Measurements from ENCODE around the gene WDR53. TPM values are rescaled to one million over a fixed set of nuclear protein-coding genes. Genes with fewer than 3 reads are reported as not detected.
"Not testable (repeated sequence)": the region's sequence is repeated elsewhere in the genome, so short reads cannot be mapped to it uniquely, and the experiment has no call there.

WDR53 gene
- total RNA-seq, 1 experiment from 2014 or later = 17.8 TPM

DNA sequence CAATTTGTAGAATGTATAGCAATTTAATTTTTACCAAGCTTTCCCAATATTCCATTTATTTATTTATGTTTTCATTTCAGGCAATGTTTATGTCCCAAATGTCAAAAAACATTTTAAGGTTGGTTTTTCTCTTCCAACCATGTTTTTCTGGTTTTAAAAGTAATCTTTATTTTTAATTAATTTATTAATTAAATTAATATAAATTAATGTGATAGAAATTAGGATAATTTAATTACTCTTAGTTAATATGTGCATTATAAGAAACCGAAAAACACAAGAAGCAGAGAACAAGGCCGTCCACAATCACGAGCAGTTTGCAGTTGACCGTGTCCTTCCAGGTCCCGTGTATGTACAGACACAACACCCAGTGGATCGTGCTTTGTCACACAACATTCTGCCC, 34.3 kb upstream of the WDR53 start:
- H3K4me3 ChIP-seq (ENCODE audit: low read depth, low read length) = no peak overlapping the region
- no peaks in the 10 kb centered on the region for H3K36me3 Mint-ChIP-seq (ENCODE audit: insufficient read depth, unreplicated experiment)
- H3K4me1 ChIP-seq = no peaks in the 10 kb centered on the region
- CTCF ChIA-PET = no interaction called here
- no peak overlapping the region for H3K27ac Mint-ChIP-seq (ENCODE audit: unreplicated experiment)
- no TSS peak for BruUV-seq (replicated peaks)
- TF ChIP-seq, protein P1, sequence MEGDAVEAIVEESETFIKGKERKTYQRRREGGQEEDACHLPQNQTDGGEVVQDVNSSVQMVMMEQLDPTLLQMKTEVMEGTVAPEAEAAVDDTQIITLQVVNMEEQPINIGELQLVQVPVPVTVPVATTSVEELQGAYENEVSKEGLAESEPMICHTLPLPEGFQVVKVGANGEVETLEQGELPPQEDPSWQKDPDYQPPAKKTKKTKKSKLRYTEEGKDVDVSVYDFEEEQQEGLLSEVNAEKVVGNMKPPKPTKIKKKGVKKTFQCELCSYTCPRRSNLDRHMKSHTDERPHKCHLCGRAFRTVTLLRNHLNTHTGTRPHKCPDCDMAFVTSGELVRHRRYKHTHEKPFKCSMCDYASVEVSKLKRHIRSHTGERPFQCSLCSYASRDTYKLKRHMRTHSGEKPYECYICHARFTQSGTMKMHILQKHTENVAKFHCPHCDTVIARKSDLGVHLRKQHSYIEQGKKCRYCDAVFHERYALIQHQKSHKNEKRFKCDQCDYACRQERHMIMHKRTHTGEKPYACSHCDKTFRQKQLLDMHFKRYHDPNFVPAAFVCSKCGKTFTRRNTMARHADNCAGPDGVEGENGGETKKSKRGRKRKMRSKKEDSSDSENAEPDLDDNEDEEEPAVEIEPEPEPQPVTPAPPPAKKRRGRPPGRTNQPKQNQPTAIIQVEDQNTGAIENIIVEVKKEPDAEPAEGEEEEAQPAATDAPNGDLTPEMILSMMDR (IDR thresholded peaks at IDR 0.05; ENCODE audit: insufficient read depth in 1 of 2, low read depth in 1 of 2, low read length in 1 of 2, severe bottlenecking in 1 of 2, unreplicated experiment in 1 of 2) = no peak
- intact Hi-C loops (cut with micrococcal nuclease; ENCODE audit: unreplicated experiment) = no loop called here
- H3K27me3 ChIP-seq (replicated peaks; ENCODE audit: control insufficient read depth, insufficient read depth, low read length) = no peaks in the 10 kb centered on the region
- no peak overlapping the region for H3K4me3 Mint-ChIP-seq (ENCODE audit: unreplicated experiment)
- no peaks in the 10 kb centered on the region for H3K9me3 ChIP-seq
- H3K27me3 Mint-ChIP-seq (ENCODE audit: insufficient read depth, unreplicated experiment) = no peaks in the 10 kb centered on the region
- H3K4me1 Mint-ChIP-seq (ENCODE audit: low read depth, unreplicated experiment) = no peaks in the 10 kb centered on the region
- DNase-seq = no peak
- no peaks in the 10 kb centered on the region for H3K9me3 Mint-ChIP-seq (ENCODE audit: unreplicated experiment)
- POLR2A ChIA-PET = no interaction called here
- H3K36me3 ChIP-seq (ENCODE audit: control insufficient read depth, insufficient read depth, low read length) = no peaks in the 10 kb centered on the region

DNA sequence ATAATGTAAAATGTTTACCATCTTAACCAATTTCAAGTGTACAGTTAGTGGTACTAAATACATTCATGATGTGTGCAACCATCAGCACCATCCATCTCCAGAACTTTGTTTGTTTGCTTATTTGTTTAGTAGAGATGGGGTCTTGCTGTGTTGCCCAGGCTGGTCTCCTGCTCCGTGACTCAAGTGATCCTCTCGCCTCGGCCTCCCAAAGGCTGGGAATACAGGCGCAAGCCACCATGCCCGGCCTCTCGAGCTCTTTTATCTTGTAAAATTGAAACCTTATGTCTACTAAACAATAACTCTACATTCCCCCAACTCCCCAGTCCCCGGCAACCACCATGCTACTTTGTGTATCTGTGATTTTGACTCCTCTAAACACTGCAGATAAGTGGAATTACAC, 32.0 kb upstream of the WDR53 start:
- no peak overlapping the region for H3K4me3 Mint-ChIP-seq (ENCODE audit: unreplicated experiment)
- Histone ChIP-seq H3K9me3 (no peaks in the 10 kb centered on the region), H3K27me3 (replicated peaks; ENCODE audit: control insufficient read depth, insufficient read depth, low read length) (no peaks in the 10 kb centered on the region), H3K4me1 (no peaks in the 10 kb centered on the region), H3K4me3 (ENCODE audit: low read depth, low read length) (no peak overlapping the region), H3K36me3 (ENCODE audit: control insufficient read depth, insufficient read depth, low read length) (no peaks in the 10 kb centered on the region)
- POLR2A ChIA-PET = no interaction called here
- H3K9me3 Mint-ChIP-seq (ENCODE audit: unreplicated experiment) = no peaks in the 10 kb centered on the region
- no TSS peak for BruUV-seq (replicated peaks)
- no peak for DNase-seq
- intact Hi-C loops (cut with micrococcal nuclease; ENCODE audit: unreplicated experiment) = no loop called here
- TF ChIP-seq, protein P1 (IDR thresholded peaks at IDR 0.05; ENCODE audit: insufficient read depth in 1 of 2, low read depth in 1 of 2, low read length in 1 of 2, severe bottlenecking in 1 of 2, unreplicated experiment in 1 of 2) = no peak
- H3K27ac Mint-ChIP-seq (ENCODE audit: unreplicated experiment) = no peak overlapping the region
- H3K4me1 Mint-ChIP-seq (ENCODE audit: low read depth, unreplicated experiment) = no peaks in the 10 kb centered on the region
- no peaks in the 10 kb centered on the region for H3K36me3 Mint-ChIP-seq (ENCODE audit: insufficient read depth, unreplicated experiment)
- CTCF ChIA-PET = no interaction called here
- no peaks in the 10 kb centered on the region for H3K27me3 Mint-ChIP-seq (ENCODE audit: insufficient read depth, unreplicated experiment)

DNA sequence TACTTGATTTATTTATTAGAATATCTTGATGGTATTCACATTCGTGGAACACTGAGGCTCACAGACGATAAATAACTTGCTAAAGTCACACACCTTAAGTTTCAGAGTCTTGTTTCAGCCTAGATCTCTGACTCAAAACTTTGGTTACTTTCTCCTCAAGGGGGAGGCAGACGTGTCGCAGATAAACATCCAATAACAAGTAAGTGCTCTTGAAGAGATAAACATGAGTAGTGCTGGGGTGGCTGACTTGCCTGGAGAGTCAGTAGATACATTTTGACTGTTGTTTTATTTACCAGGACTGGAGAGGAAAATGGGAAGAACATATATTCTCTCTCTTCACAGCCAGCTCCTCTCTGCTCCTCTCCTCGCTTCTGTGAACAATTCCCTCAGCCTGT, 31.4 kb upstream of the WDR53 start:
- Mint-ChIP-seq H3K9me3 (ENCODE audit: unreplicated experiment) (no peaks in the 10 kb centered on the region), H3K36me3 (ENCODE audit: insufficient read depth, unreplicated experiment) (no peaks in the 10 kb centered on the region), H3K27me3 (ENCODE audit: insufficient read depth, unreplicated experiment) (no peaks in the 10 kb centered on the region), H3K27ac (ENCODE audit: unreplicated experiment) (no peak overlapping the region), H3K4me1 (ENCODE audit: low read depth, unreplicated experiment) (no peaks in the 10 kb centered on the region), H3K4me3 (ENCODE audit: unreplicated experiment) (no peak overlapping the region)
- Histone ChIP-seq H3K4me1 (no peaks in the 10 kb centered on the region), H3K4me3 (ENCODE audit: low read depth, low read length) (no peak overlapping the region), H3K9me3 (no peaks in the 10 kb centered on the region), H3K27me3 (replicated peaks; ENCODE audit: control insufficient read depth, insufficient read depth, low read length) (no peaks in the 10 kb centered on the region), H3K36me3 (ENCODE audit: control insufficient read depth, insufficient read depth, low read length) (no peaks in the 10 kb centered on the region)
- TF ChIP-seq, protein P1 (IDR thresholded peaks at IDR 0.05; ENCODE audit: insufficient read depth in 1 of 2, low read depth in 1 of 2, low read length in 1 of 2, severe bottlenecking in 1 of 2, unreplicated experiment in 1 of 2) = no peak
- ChIA-PET CTCF (no interaction called here), POLR2A (no interaction called here)
- no peak for DNase-seq
- BruUV-seq (replicated peaks) = no TSS peak
- intact Hi-C loops (cut with micrococcal nuclease; ENCODE audit: unreplicated experiment) = no loop called here

DNA sequence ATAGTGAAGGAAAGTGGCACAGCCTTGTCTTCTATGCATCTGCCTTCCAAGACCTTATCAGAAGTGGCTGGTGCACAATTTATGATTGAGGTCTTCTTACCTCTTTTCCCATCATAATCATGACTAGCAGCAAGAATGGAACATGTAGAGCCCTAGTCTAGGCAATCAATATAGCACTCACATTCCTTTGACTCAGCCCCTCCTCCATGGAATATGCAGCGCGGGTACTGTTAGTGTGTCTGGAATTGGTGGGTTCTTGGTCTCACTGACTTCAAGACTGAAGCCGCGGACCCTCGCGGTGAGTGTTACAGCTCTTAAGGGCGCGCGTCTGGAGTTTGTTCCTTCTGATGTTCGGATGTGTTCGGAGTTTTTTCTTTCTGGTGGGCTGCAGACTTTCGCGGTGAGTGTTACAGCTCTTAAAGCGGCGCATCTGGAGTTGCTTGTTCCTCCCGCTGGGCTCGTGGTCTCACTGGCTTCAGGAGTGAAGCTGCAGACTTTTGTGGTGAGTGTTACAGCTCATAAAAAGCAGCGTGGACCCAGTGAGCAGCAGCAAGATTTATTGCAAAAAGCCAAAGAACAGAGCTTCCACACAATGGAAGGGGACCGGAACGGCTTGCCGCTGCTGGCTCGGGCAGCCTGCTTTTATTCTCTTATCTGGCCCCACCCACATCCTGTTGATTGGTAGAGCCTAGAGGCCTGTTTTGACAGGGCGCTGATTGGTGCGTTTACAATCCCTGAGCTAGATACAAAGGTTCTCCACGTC, 29.8 kb upstream of the WDR53 start:
- H3K4me1 ChIP-seq; H3K36me3 ChIP-seq (ENCODE audit: control insufficient read depth, insufficient read depth, low read length); H3K27me3 Mint-ChIP-seq (ENCODE audit: insufficient read depth, unreplicated experiment); H3K4me3 ChIP-seq (ENCODE audit: low read depth, low read length); H3K27me3 ChIP-seq (replicated peaks; ENCODE audit: control insufficient read depth, insufficient read depth, low read length); H3K36me3 Mint-ChIP-seq (ENCODE audit: insufficient read depth, unreplicated experiment); H3K9me3 ChIP-seq; DNase-seq; H3K27ac Mint-ChIP-seq (ENCODE audit: unreplicated experiment); BruUV-seq (replicated peaks); H3K4me3 Mint-ChIP-seq (ENCODE audit: unreplicated experiment); H3K4me1 Mint-ChIP-seq (ENCODE audit: low read depth, unreplicated experiment); intact Hi-C loops (cut with micrococcal nuclease; ENCODE audit: unreplicated experiment); H3K9me3 Mint-ChIP-seq (ENCODE audit: unreplicated experiment): not testable (repeated sequence)
- CTCF ChIA-PET = interaction anchor here (1.3 kb wide), 1 partner anchor 11 kb away, joined by 4 read pairs; no protein-coding TSS in a partner anchor
- POLR2A ChIA-PET = interaction anchor here (1.5 kb wide), 1 partner anchor 29 kb away, joined by 3 read pairs; the partner anchor contains the start of genes FBXO45 and WDR53
